Astrocyte (in vitro differentiated cells and primary cell): ENCODE data around the gene TNMD. TPM values are rescaled to one million over a fixed set of nuclear protein-coding genes. Genes with fewer than 3 reads are reported as not detected.
A peak's percentile ranks its signal among the peaks of the same experiment; 100 is the strongest.

Experiments used
- DNase-seq: peaks from one replicate; pipeline ENCODE4 v3.0.0-alpha.2; 2010; ENCODE audit warnings: low read depth
- FAIRE-seq: peaks from 2 replicates; lab custom pipeline; 2011; peaks lifted over from hg19 to GRCh38; lab: Jason Lieb, UNC
- H2AFZ ChIP-seq: 2 replicates; pipeline ENCODE4 v1.6.0; 2012; ENCODE audit warnings: low read depth, low read length, inconsistent platforms
- H3K27ac ChIP-seq: 2 replicates; pipeline ENCODE4 v1.5.1; 2011; ENCODE audit warnings: low read depth, low read length, inconsistent platforms
- H3K27me3 ChIP-seq: 2 replicates; pipeline ENCODE4 v1.6.0; 2011; ENCODE audit warnings: low read length, inconsistent platforms; ENCODE audit not compliant: insufficient read depth
- H3K36me3 ChIP-seq: 2 replicates; pipeline ENCODE4 v1.5.1; 2011; ENCODE audit warnings: low read length, inconsistent platforms; ENCODE audit not compliant: insufficient read depth
- H3K4me1 ChIP-seq: 2 replicates; pipeline ENCODE4 v1.5.1; 2011; ENCODE audit warnings: low read length, inconsistent platforms; ENCODE audit not compliant: insufficient read depth
- H3K4me2 ChIP-seq: 2 replicates; pipeline ENCODE4 v1.6.0; 2012; ENCODE audit warnings: low read length, inconsistent platforms
- H3K4me3 ChIP-seq: 2 replicates; pipeline ENCODE4 v1.5.1; 2011; ENCODE audit warnings: low read depth, mild to moderate bottlenecking, low read length, inconsistent platforms; ENCODE audit not compliant: insufficient read depth
- H3K79me2 ChIP-seq: 2 replicates; pipeline ENCODE4 v1.6.0; 2012; ENCODE audit warnings: mild to moderate bottlenecking, low read length, inconsistent platforms; ENCODE audit not compliant: insufficient read depth
- H3K9ac ChIP-seq: 2 replicates; pipeline ENCODE4 v1.6.0; 2012; ENCODE audit warnings: mild to moderate bottlenecking, low read length, inconsistent platforms
- H3K9me3 ChIP-seq: 2 replicates; pipeline ENCODE4 v1.5.1; 2012; ENCODE audit warnings: low read depth, mild to moderate bottlenecking, low read length, inconsistent platforms; ENCODE audit not compliant: insufficient read depth
- H4K20me1 ChIP-seq: 2 replicates; pipeline ENCODE4 v1.6.0; 2012; ENCODE audit warnings: low read length, inconsistent platforms; ENCODE audit not compliant: insufficient read depth
- H3K27ac Mint-ChIP-seq: one replicate; pipeline ENCODE4 v1.8.0; 2021; ENCODE audit warnings: mild to moderate bottlenecking, mixed read lengths; ENCODE audit not compliant: unreplicated experiment
- H3K27me3 Mint-ChIP-seq: one replicate; pipeline ENCODE4 v1.8.0; 2021; ENCODE audit warnings: low read depth, mixed read lengths; ENCODE audit not compliant: unreplicated experiment
- H3K36me3 Mint-ChIP-seq: one replicate; pipeline ENCODE4 v1.8.0; 2021; ENCODE audit warnings: low read depth, mixed read lengths; ENCODE audit not compliant: unreplicated experiment
- H3K4me1 Mint-ChIP-seq: one replicate; pipeline ENCODE4 v1.8.0; 2021; ENCODE audit warnings: low read depth, mixed read lengths; ENCODE audit not compliant: unreplicated experiment
- H3K4me3 Mint-ChIP-seq: one replicate; pipeline ENCODE4 v1.8.0; 2021; ENCODE audit warnings: mild to moderate bottlenecking, moderate library complexity, mixed read lengths; ENCODE audit not compliant: unreplicated experiment
- H3K9me3 Mint-ChIP-seq: one replicate; pipeline ENCODE4 v1.8.0; 2021; ENCODE audit warnings: mild to moderate bottlenecking, mixed read lengths; ENCODE audit not compliant: unreplicated experiment
- CTCF ChIP-seq: IDR thresholded peaks from 2 replicates; pipeline ENCODE4 v1.5.1; 2011; ENCODE audit warnings: low read depth, mild to moderate bottlenecking, inconsistent platforms, low read length, moderate library complexity; ENCODE audit not compliant: insufficient read depth
- EZH2 ChIP-seq: IDR thresholded peaks from 2 replicates; pipeline ENCODE4 v1.6.1; 2012; ENCODE audit warnings: mild to moderate bottlenecking, low read length, inconsistent platforms; ENCODE audit not compliant: insufficient read depth
- total RNA-seq: library from RNA; stranded (reverse); gene quantifications from 2 replicates; pipeline ENCODE4 v1.2.1, GENCODE V29; 2021

TNMD gene
- total RNA-seq, 1 donor from 2014 or later = not detected

- Histone ChIP-seq H3K4me1 (peaks cover 55% of the 10 kb centered on the region), H3K27ac (peak overlapping the region; percentile 95), H4K20me1 (no peaks in the 10 kb centered on the region), H2AFZ (no peak overlapping the region), H3K4me2 (peak overlapping the region; percentile 82), H3K36me3 (no peaks in the 10 kb centered on the region), H3K9ac (peak overlapping the region; percentile 76), H3K27me3 (no peaks in the 10 kb centered on the region), H3K79me2 (peaks cover 22% of the 10 kb centered on the region), H3K9me3 (no peaks in the 10 kb centered on the region), H3K4me3 (peak overlapping the region; percentile 22)
- H3K4me3 Mint-ChIP-seq = peak overlapping the region; percentile 29
- H3K36me3 Mint-ChIP-seq = peaks cover 4% of the 10 kb centered on the region
- H3K9me3 Mint-ChIP-seq = no peaks in the 10 kb centered on the region
- TF ChIP-seq CTCF = no peak
- no peak for TF ChIP-seq EZH2
- FAIRE-seq (peak; percentile 20), DNase-seq (peak; percentile 71)
- peak overlapping the region; percentile 96 for H3K27ac Mint-ChIP-seq
- H3K27me3 Mint-ChIP-seq = no peaks in the 10 kb centered on the region
- peaks cover 44% of the 10 kb centered on the region for H3K4me1 Mint-ChIP-seq
Measured at GRCh38 chrX:100648458-100649417, 64.0 kb downstream of the TNMD start.

Other genes starting within 250 kb of the TNMD start
- gene PCDH19, start 174.7 kb upstream of the TNMD start, total RNA-seq = 11.6 and 14.9 TPM in 2 replicates
- gene TSPAN6, start 51.9 kb downstream of the TNMD start, total RNA-seq = 49.7 and 51.2 TPM in 2 replicates
- gene SRPX2, start 59.3 kb downstream of the TNMD start, total RNA-seq = 39.3 and 50.1 TPM in 2 replicates
- 3.3 and 4.1 TPM in 2 replicates for gene SYTL4, start 147.2 kb downstream of the TNMD start, total RNA-seq
- 14.6 and 17.8 TPM in 2 replicates for gene CSTF2, start 235.5 kb downstream of the TNMD start, total RNA-seq